Sciatic nerve (tissue), 2 donors: ENCODE measurements around the gene SRPRA. TPM values are rescaled to one million over a fixed set of nuclear protein-coding genes. Genes with fewer than 3 reads are reported as not detected.
"Not testable (repeated sequence)": the region's sequence is repeated elsewhere in the genome, so short reads cannot be mapped to it uniquely, and the experiment has no call there.

Experiments
- ATAC-seq: fragments of 200-7000 bp; cut with Tn5 transposase; one replicate; pipeline ENCODE4 v1.9.1; 2020; ENCODE audit warnings: mild to moderate bottlenecking, moderate library complexity
- DNase-seq: peaks from one replicate; pipeline ENCODE4 v3.0.0-alpha.2; 2020; ENCODE audit warnings: low spot score
- intact Hi-C: fragments of 100-400 bp; cut with DNase I; formaldehyde crosslinking; loops from one replicate; pipeline ENCODE4 v1.14.2; 2022
- total RNA-seq: library from RNA; stranded (reverse); fragmentation: NEBNext Ultra II Directional; extraction: Animal tissue kit (Norgen Biotek cat#: 25700); gene quantifications from one replicate; pipeline ENCODE4 v1.2.1, GENCODE V29; 2021
- donor health status: DM: no; HTN: no; CAD: no.
- donor health status: DM: no; HTN: no; CAD: no.

SRPRA gene
- total RNA-seq: 80.4 TPM

- intact Hi-C loops: no loop called here
- ATAC-seq: peak; percentile 100
- DNase-seq: peak; percentile 100
These were observed at the start of gene SRPRA, which contains the start of gene FOXRED1 for GRCh38 chr11:126268708-126269579. Gene SRPRA, minus strand, starts transcription at chr11:126268895. Its CDS starts 91 bp downstream, at chr11:126268804. Gene FOXRED1, plus strand, starts transcription at chr11:126269154. Its CDS starts 53 bp downstream, at chr11:126269207.

- peak; percentile 82 for DNase-seq
- peak; percentile 96 for ATAC-seq
- intact Hi-C loops: loop anchor here (5.0 kb wide), 1 partner anchor 114 kb away; no protein-coding TSS in a partner anchor
These were observed 49.3 kb upstream of the SRPRA start for GRCh38 chr11:126317756-126318573.

GRCh38 chr11:126317432-126317755, 48.7 kb upstream of the SRPRA start:
- intact Hi-C loops: loop anchor here (5.0 kb wide), 1 partner anchor 115 kb away; no protein-coding TSS in a partner anchor
- DNase-seq (no peak), ATAC-seq (no peak)

GRCh38 chr11:126313826-126314225, 45.1 kb upstream of the SRPRA start:
- DNase-seq (no peak), ATAC-seq (no peak)
- intact Hi-C loops: no loop called here

GRCh38 chr11:126312961-126313360, 44.3 kb upstream of the SRPRA start:
- DNase-seq (no peak), ATAC-seq (no peak)
- intact Hi-C loops: no loop called here

- intact Hi-C loops: loop anchor here (2.0 kb wide), 1 partner anchor 171 kb away; no protein-coding TSS in a partner anchor
- ATAC-seq: peak; percentile 50
- no peak for DNase-seq
These were observed 43.0 kb upstream of the SRPRA start for GRCh38 chr11:126311401-126312291.

- peak; percentile 21 for ATAC-seq
- DNase-seq: no peak
- intact Hi-C loops: loop anchor here (2.0 kb wide), 1 partner anchor 172 kb away; no protein-coding TSS in a partner anchor
These were observed 42.3 kb upstream of the SRPRA start for GRCh38 chr11:126310992-126311310.

GRCh38 chr11:126310200-126310991, 41.7 kb upstream of the SRPRA start:
- intact Hi-C loops: loop anchor here (2.0 kb wide), 1 partner anchor 172 kb away; no protein-coding TSS in a partner anchor
- ATAC-seq: peak; percentile 93
- DNase-seq: peak; percentile 89

GRCh38 chr11:126308771-126309170, 40.1 kb upstream of the SRPRA start:
- DNase-seq, ATAC-seq, intact Hi-C loops: not testable (repeated sequence)

- DNase-seq (no peak), ATAC-seq (no peak)
- intact Hi-C loops: no loop called here
These were observed 39.6 kb upstream of the SRPRA start for GRCh38 chr11:126308271-126308671.

GRCh38 chr11:126307706-126308105, 39.0 kb upstream of the SRPRA start:
- no peak for DNase-seq
- intact Hi-C loops: no loop called here

GRCh38 chr11:126305699-126306098, 37.0 kb upstream of the SRPRA start:
- DNase-seq (no peak), ATAC-seq (no peak)
- intact Hi-C loops: no loop called here

More at GRCh38 chr11:126307706-126308105, 39.0 kb upstream of the SRPRA start:
- ATAC-seq: no peak

- DNase-seq (no peak), ATAC-seq (peak; percentile 24)
- intact Hi-C loops: no loop called here
These were observed 35.9 kb upstream of the SRPRA start for GRCh38 chr11:126304457-126305075.

- intact Hi-C loops: no loop called here
- DNase-seq (peak; percentile 93), ATAC-seq (peak; percentile 99)
These were observed 35.1 kb upstream of the SRPRA start, which contains the start of gene DCPS for GRCh38 chr11:126303623-126304456. Gene DCPS, plus strand, starts transcription at chr11:126304060. Its CDS starts 21 bp downstream, at chr11:126304081.

GRCh38 chr11:126297004-126297403, 28.3 kb upstream of the SRPRA start:
- intact Hi-C loops: no loop called here
- no peak for ATAC-seq

GRCh38 chr11:126293726-126294125, 25.0 kb upstream of the SRPRA start:
- intact Hi-C loops: no loop called here
- ATAC-seq (no peak), DNase-seq (no peak)

More at GRCh38 chr11:126297004-126297403, 28.3 kb upstream of the SRPRA start:
- DNase-seq: no peak
